ENCODE data around the gene FMN1. TPM values are rescaled to one million over a fixed set of nuclear protein-coding genes. Genes with fewer than 3 reads are reported as not detected.

FMN1 gene
- polyA plus RNA-seq, 2 donors: 1.0 to 2.1 TPM

GRCh38 chr15:32885713-32886112 is 308.8 kb downstream of the FMN1 start:
- Histone ChIP-seq H3K9me3 (ENCODE audit: control insufficient read depth in 2 of 2, insufficient read depth in 1 of 2, low read depth in 1 of 2, low read length in 1 of 2) (no peaks in the 10 kb centered on the region), H3K27ac (ENCODE audit: low read depth in 2 of 2, low read length in 1 of 2) (no peak overlapping the region), H3K4me3 (ENCODE audit: low read depth in 1 of 2, low read length in 2 of 2) (no peak overlapping the region), H3K27me3 (ENCODE audit: control insufficient read depth in 1 of 2, insufficient read depth in 2 of 2, low read length in 2 of 2) (no peaks in the 10 kb centered on the region), H3K4me1 (ENCODE audit: control insufficient read depth in 2 of 2, insufficient read depth in 2 of 2, low read length in 1 of 2) (no peaks in the 10 kb centered on the region), H3K36me3 (ENCODE audit: control insufficient read depth in 2 of 2, insufficient read depth in 2 of 2, low read length in 1 of 2) (no peaks in the 10 kb centered on the region)
- 75 to 84% methylated on average over 5 of the region's 5 CpGs for WGBS, 2 donors

- 58 to 73% methylated on average over 6 of the region's 6 CpGs for WGBS, 2 donors
- H3K9me3 ChIP-seq (ENCODE audit: control insufficient read depth in 2 of 2, insufficient read depth in 1 of 2, low read depth in 1 of 2, low read length in 1 of 2): no peaks in the 10 kb centered on the region
- no peaks in the 10 kb centered on the region for H3K36me3 ChIP-seq (ENCODE audit: control insufficient read depth in 2 of 2, insufficient read depth in 2 of 2, low read length in 1 of 2)
- no peak overlapping the region for H3K4me3 ChIP-seq (ENCODE audit: low read depth in 1 of 2, low read length in 2 of 2)
- H3K27ac ChIP-seq (ENCODE audit: low read depth in 2 of 2, low read length in 1 of 2): no peak overlapping the region
- no peaks in the 10 kb centered on the region for H3K4me1 ChIP-seq (ENCODE audit: control insufficient read depth in 2 of 2, insufficient read depth in 2 of 2, low read length in 1 of 2)
- no peaks in the 10 kb centered on the region for H3K27me3 ChIP-seq (ENCODE audit: control insufficient read depth in 1 of 2, insufficient read depth in 2 of 2, low read length in 2 of 2)
Observed at GRCh38 chr15:32884146-32884545, 310.4 kb downstream of the FMN1 start.

GRCh38 chr15:32882955-32883354 is 311.6 kb downstream of the FMN1 start:
- WGBS, 2 donors: 65 to 79% methylated on average over 4 of the region's 4 CpGs
- Histone ChIP-seq H3K27ac (ENCODE audit: low read depth in 2 of 2, low read length in 1 of 2) (no peak overlapping the region), H3K9me3 (ENCODE audit: control insufficient read depth in 2 of 2, insufficient read depth in 1 of 2, low read depth in 1 of 2, low read length in 1 of 2) (no peaks in the 10 kb centered on the region), H3K4me3 (ENCODE audit: low read depth in 1 of 2, low read length in 2 of 2) (no peak overlapping the region), H3K27me3 (ENCODE audit: control insufficient read depth in 1 of 2, insufficient read depth in 2 of 2, low read length in 2 of 2) (no peaks in the 10 kb centered on the region), H3K4me1 (ENCODE audit: control insufficient read depth in 2 of 2, insufficient read depth in 2 of 2, low read length in 1 of 2) (peaks cover 0 to 2% of the 10 kb centered on the region in 2 donors), H3K36me3 (ENCODE audit: control insufficient read depth in 2 of 2, insufficient read depth in 2 of 2, low read length in 1 of 2) (no peaks in the 10 kb centered on the region)

- peaks cover 0 to 3% of the 10 kb centered on the region in 2 donors for H3K4me1 ChIP-seq (ENCODE audit: control insufficient read depth in 2 of 2, insufficient read depth in 2 of 2, low read length in 1 of 2)
- no peak overlapping the region for H3K27ac ChIP-seq (ENCODE audit: low read depth in 2 of 2, low read length in 1 of 2)
- H3K36me3 ChIP-seq (ENCODE audit: control insufficient read depth in 2 of 2, insufficient read depth in 2 of 2, low read length in 1 of 2): no peaks in the 10 kb centered on the region
- no peaks in the 10 kb centered on the region for H3K9me3 ChIP-seq (ENCODE audit: control insufficient read depth in 2 of 2, insufficient read depth in 1 of 2, low read depth in 1 of 2, low read length in 1 of 2)
- H3K27me3 ChIP-seq (ENCODE audit: control insufficient read depth in 1 of 2, insufficient read depth in 2 of 2, low read length in 2 of 2): no peaks in the 10 kb centered on the region
- WGBS, 2 donors: 83 to 89% methylated on average over 1 of the region's 1 CpG
- H3K4me3 ChIP-seq (ENCODE audit: low read depth in 1 of 2, low read length in 2 of 2): no peak overlapping the region
Observed at GRCh38 chr15:32881528-32881927, 313.0 kb downstream of the FMN1 start.

- H3K9me3 ChIP-seq (ENCODE audit: control insufficient read depth in 2 of 2, insufficient read depth in 1 of 2, low read depth in 1 of 2, low read length in 1 of 2): no peaks in the 10 kb centered on the region
- no peaks in the 10 kb centered on the region for H3K27me3 ChIP-seq (ENCODE audit: control insufficient read depth in 1 of 2, insufficient read depth in 2 of 2, low read length in 2 of 2)
- H3K4me3 ChIP-seq (ENCODE audit: low read depth in 1 of 2, low read length in 2 of 2): no peak overlapping the region
- H3K4me1 ChIP-seq (ENCODE audit: control insufficient read depth in 2 of 2, insufficient read depth in 2 of 2, low read length in 1 of 2): peaks cover 0 to 3% of the 10 kb centered on the region in 2 donors
- no peaks in the 10 kb centered on the region for H3K36me3 ChIP-seq (ENCODE audit: control insufficient read depth in 2 of 2, insufficient read depth in 2 of 2, low read length in 1 of 2)
- H3K27ac ChIP-seq (ENCODE audit: low read depth in 2 of 2, low read length in 1 of 2): no peak overlapping the region
Observed at GRCh38 chr15:32880642-32881041, 313.9 kb downstream of the FMN1 start.

GRCh38 chr15:32879980-32880379 is 314.5 kb downstream of the FMN1 start:
- 73 to 77% methylated on average over 6 of the region's 6 CpGs for WGBS, 2 donors
- peaks cover 0 to 3% of the 10 kb centered on the region in 2 donors for H3K4me1 ChIP-seq (ENCODE audit: control insufficient read depth in 2 of 2, insufficient read depth in 2 of 2, low read length in 1 of 2)
- no peaks in the 10 kb centered on the region for H3K9me3 ChIP-seq (ENCODE audit: control insufficient read depth in 2 of 2, insufficient read depth in 1 of 2, low read depth in 1 of 2, low read length in 1 of 2)
- no peak overlapping the region for H3K27ac ChIP-seq (ENCODE audit: low read depth in 2 of 2, low read length in 1 of 2)
- no peak overlapping the region for H3K4me3 ChIP-seq (ENCODE audit: low read depth in 1 of 2, low read length in 2 of 2)
- no peaks in the 10 kb centered on the region for H3K36me3 ChIP-seq (ENCODE audit: control insufficient read depth in 2 of 2, insufficient read depth in 2 of 2, low read length in 1 of 2)
- no peaks in the 10 kb centered on the region for H3K27me3 ChIP-seq (ENCODE audit: control insufficient read depth in 1 of 2, insufficient read depth in 2 of 2, low read length in 2 of 2)

GRCh38 chr15:32878869-32879805 is 315.4 kb downstream of the FMN1 start:
- H3K27ac ChIP-seq (ENCODE audit: low read depth in 2 of 2, low read length in 1 of 2): peak overlapping the region in 1 of 2 donors; percentile 48
- no peak overlapping the region for H3K4me3 ChIP-seq (ENCODE audit: low read depth in 1 of 2, low read length in 2 of 2)
- H3K27me3 ChIP-seq (ENCODE audit: control insufficient read depth in 1 of 2, insufficient read depth in 2 of 2, low read length in 2 of 2): no peaks in the 10 kb centered on the region
- WGBS, 2 donors: 56 to 57% methylated on average over 5 of the region's 5 CpGs
- H3K36me3 ChIP-seq (ENCODE audit: control insufficient read depth in 2 of 2, insufficient read depth in 2 of 2, low read length in 1 of 2): no peaks in the 10 kb centered on the region
- H3K4me1 ChIP-seq (ENCODE audit: control insufficient read depth in 2 of 2, insufficient read depth in 2 of 2, low read length in 1 of 2): peaks cover 0 to 3% of the 10 kb centered on the region in 2 donors
- no peaks in the 10 kb centered on the region for H3K9me3 ChIP-seq (ENCODE audit: control insufficient read depth in 2 of 2, insufficient read depth in 1 of 2, low read depth in 1 of 2, low read length in 1 of 2)

GRCh38 chr15:32878342-32878741 is 316.2 kb downstream of the FMN1 start:
- Histone ChIP-seq H3K4me1 (ENCODE audit: control insufficient read depth in 2 of 2, insufficient read depth in 2 of 2, low read length in 1 of 2) (peaks cover 0 to 3% of the 10 kb centered on the region in 2 donors), H3K27ac (ENCODE audit: low read depth in 2 of 2, low read length in 1 of 2) (no peak overlapping the region), H3K27me3 (ENCODE audit: control insufficient read depth in 1 of 2, insufficient read depth in 2 of 2, low read length in 2 of 2) (no peaks in the 10 kb centered on the region), H3K9me3 (ENCODE audit: control insufficient read depth in 2 of 2, insufficient read depth in 1 of 2, low read depth in 1 of 2, low read length in 1 of 2) (no peaks in the 10 kb centered on the region), H3K36me3 (ENCODE audit: control insufficient read depth in 2 of 2, insufficient read depth in 2 of 2, low read length in 1 of 2) (no peaks in the 10 kb centered on the region), H3K4me3 (ENCODE audit: low read depth in 1 of 2, low read length in 2 of 2) (no peak overlapping the region)
- 49 to 56% methylated on average over 1 of the region's 1 CpG for WGBS, 2 donors

- 55 to 56% methylated on average over 3 of the region's 3 CpGs for WGBS, 2 donors
- no peaks in the 10 kb centered on the region for H3K27me3 ChIP-seq (ENCODE audit: control insufficient read depth in 1 of 2, insufficient read depth in 2 of 2, low read length in 2 of 2)
- H3K36me3 ChIP-seq (ENCODE audit: control insufficient read depth in 2 of 2, insufficient read depth in 2 of 2, low read length in 1 of 2): no peaks in the 10 kb centered on the region
- H3K27ac ChIP-seq (ENCODE audit: low read depth in 2 of 2, low read length in 1 of 2): no peak overlapping the region
- no peaks in the 10 kb centered on the region for H3K9me3 ChIP-seq (ENCODE audit: control insufficient read depth in 2 of 2, insufficient read depth in 1 of 2, low read depth in 1 of 2, low read length in 1 of 2)
- no peak overlapping the region for H3K4me3 ChIP-seq (ENCODE audit: low read depth in 1 of 2, low read length in 2 of 2)
- H3K4me1 ChIP-seq (ENCODE audit: control insufficient read depth in 2 of 2, insufficient read depth in 2 of 2, low read length in 1 of 2): peaks cover 0 to 3% of the 10 kb centered on the region in 2 donors
Observed at GRCh38 chr15:32877252-32878019, 317.1 kb downstream of the FMN1 start.

All from esophagus (tissue), 2 donors.